ENCODE measurements around the gene FARP2.

- TF ChIP-seq CTCF (conservative IDR thresholded peaks at IDR 0.05 in 1 of 2, IDR thresholded peaks at IDR 0.05 in 1 of 2; ENCODE audit: extremely low read depth in 1 of 2, insufficient read depth in 1 of 2, low read depth in 1 of 2, low read length in 2 of 2) (no peak), EZH2 (IDR thresholded peaks at IDR 0.05; ENCODE audit: borderline replicate concordance, low read length) (no peak)
Measured at GRCh38 chr2:241441492-241441891, 85.4 kb downstream of the FARP2 start.
